IPS-15b (cell line): ENCODE results near the gene PLCB4.

Experiments
- H3K27me3 ChIP-seq: one replicate; pipeline ENCODE4 v1.6.1; 2013; ENCODE audit warnings: low read length; ENCODE audit not compliant: control insufficient read depth, insufficient read depth
- H3K36me3 ChIP-seq: one replicate; pipeline ENCODE4 v1.6.1; 2013; ENCODE audit warnings: low read length; ENCODE audit not compliant: control insufficient read depth, insufficient read depth
- H3K4me1 ChIP-seq: one replicate; pipeline ENCODE4 v1.6.1; 2013; ENCODE audit warnings: mild to moderate bottlenecking, low read length; ENCODE audit not compliant: control insufficient read depth, insufficient read depth
- H3K4me3 ChIP-seq: one replicate; pipeline ENCODE4 v1.5.1; 2013; ENCODE audit warnings: low read depth, low read length
- H3K9ac ChIP-seq: one replicate; pipeline ENCODE4 v1.6.1; 2013; ENCODE audit warnings: low read depth, mild to moderate bottlenecking, low read length
- H3K9me3 ChIP-seq: one replicate; pipeline ENCODE4 v1.6.1; 2013; ENCODE audit warnings: mild to moderate bottlenecking, low read length; ENCODE audit not compliant: control insufficient read depth, insufficient read depth

The PLCB4 gene

DNA sequence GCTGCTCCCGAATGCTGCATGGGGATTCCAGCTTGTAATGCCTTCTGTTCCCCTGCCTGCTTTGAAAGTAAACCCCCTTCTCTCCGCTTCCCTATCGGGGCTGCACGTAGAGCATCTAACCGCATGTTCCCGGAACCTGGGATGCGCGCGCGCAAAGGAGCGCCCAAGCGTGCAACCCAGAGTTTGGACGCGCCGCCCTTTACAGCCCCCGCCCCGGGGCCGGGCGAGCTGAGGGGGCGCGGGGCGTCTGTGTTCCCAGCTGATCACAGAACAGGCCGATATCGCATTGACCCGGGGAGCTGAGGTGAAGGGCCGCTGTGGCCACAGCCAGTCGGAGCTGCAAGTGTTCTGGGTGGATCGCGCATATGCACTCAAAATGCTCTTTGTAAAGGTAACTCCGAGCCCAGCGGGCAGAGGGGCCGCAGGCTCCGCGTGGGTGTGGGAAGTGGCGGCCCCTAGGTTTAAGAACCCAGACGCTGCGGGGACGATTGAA lies 446.9 kb downstream of the PLCB4 start:
- H3K27me3 ChIP-seq = peaks cover 94% of the 10 kb centered on the region
- no peaks in the 10 kb centered on the region for H3K36me3 ChIP-seq
- peaks cover 26% of the 10 kb centered on the region for H3K4me1 ChIP-seq
- H3K4me3 ChIP-seq = peak overlapping the region; percentile 66
- peak overlapping the region; percentile 29 for H3K9ac ChIP-seq
- no peaks in the 10 kb centered on the region for H3K9me3 ChIP-seq

- H3K9me3 ChIP-seq = no peaks in the 10 kb centered on the region
- H3K9ac ChIP-seq = peak overlapping the region; percentile 29
- H3K36me3 ChIP-seq = no peaks in the 10 kb centered on the region
- peak overlapping the region; percentile 66 for H3K4me3 ChIP-seq
- H3K4me1 ChIP-seq = peaks cover 31% of the 10 kb centered on the region
- H3K27me3 ChIP-seq = peaks cover 90% of the 10 kb centered on the region
Measured at GRCh38 chr20:9516234-9516871, 447.5 kb downstream of the PLCB4 start.

DNA sequence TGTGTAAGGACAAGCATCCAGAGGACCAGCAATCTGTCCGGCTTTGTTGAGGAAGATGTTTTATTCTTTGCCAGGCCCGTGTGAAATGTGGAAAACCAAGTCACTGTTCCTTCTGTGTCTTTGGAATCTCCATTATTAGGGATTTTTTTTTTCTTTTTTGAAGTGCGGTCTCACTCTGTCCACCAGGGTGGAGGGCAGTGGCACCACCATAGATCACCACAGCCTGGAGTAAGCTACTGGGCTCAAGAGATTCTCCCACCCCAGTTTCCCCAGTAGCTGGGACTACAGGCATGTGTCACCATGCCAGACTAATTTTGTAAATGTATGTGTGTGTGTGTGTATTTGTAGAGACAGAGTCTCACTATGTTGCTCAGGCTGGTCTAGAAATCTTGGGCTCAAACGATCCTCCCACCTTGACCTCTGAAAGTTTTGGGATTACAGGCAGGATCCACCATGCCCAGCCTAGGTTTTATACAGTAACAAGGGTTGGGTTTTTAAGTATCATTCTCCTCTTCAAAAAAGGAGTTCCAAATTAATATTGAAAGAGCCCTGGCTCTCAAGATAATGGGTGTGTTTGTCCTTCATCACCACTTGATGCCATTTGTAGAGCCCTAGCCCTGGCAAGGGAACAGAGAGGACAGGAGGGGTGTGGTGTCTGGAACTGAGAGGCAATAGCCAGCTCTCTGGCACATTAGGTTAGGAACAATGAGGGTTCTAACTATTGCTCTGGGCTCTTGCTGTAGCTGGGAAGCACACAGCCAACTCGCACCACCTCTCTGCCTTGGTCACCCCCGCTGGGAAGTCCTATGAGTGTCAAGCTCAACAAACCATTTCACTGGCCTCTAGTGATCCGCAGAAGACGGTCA lies 448.6 kb downstream of the PLCB4 start:
- peak overlapping the region; percentile 3 for H3K4me3 ChIP-seq
- no peaks in the 10 kb centered on the region for H3K36me3 ChIP-seq
- no peaks in the 10 kb centered on the region for H3K9me3 ChIP-seq
- H3K27me3 ChIP-seq = peaks cover 79% of the 10 kb centered on the region
- H3K4me1 ChIP-seq = peaks cover 33% of the 10 kb centered on the region
- no peak overlapping the region for H3K9ac ChIP-seq

DNA sequence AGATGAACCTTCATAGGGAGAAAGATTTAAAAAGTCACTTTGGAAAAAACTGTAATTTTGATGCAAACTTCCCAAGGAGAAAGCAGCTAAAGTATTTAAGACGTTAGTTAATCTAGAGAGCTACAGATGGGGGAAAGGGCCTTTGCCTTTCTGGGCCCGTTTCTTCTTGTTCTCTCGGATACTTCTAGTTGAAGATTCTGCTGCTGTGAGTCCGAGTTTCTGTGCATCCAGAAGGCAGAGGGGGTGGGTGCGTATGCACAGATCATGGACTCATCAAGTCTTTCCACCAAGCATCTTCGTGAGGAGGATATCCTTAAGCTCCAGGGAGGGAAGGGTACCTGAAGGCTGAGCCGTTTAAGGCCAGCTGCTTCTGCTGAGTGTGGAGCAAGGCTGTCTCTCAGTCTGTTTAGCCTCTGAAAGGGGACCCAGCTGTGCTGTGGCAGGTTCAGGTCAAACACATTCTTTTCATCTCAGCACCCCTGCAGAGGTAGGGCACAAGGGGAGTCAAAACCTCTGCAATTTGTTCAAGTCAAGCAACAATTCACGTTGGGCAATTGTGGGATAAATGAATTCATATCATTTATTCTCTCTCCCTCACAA lies 449.8 kb downstream of the PLCB4 start:
- Histone ChIP-seq H3K4me1 (peaks cover 33% of the 10 kb centered on the region), H3K9ac (no peak overlapping the region), H3K9me3 (no peaks in the 10 kb centered on the region), H3K4me3 (no peak overlapping the region), H3K27me3 (peaks cover 67% of the 10 kb centered on the region), H3K36me3 (no peaks in the 10 kb centered on the region)

DNA sequence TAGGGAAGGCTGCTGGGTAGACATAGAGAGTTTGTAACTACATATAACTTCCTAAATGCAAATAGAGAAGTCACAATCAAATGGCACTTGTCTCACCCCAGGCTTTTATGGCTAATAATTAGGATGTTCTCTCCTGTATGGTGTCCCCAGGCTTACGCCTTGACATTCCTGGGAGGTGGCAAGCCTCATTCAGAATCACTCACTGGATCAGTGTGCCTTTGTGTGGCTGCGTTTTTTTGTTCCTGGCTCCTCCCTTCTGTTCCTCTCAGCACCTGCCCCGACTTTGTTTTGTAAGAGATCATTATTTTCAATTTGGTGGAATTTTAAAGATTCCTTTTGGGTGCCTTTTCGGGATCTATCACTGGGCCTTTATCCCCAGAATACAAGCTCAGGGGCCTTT lies 451.2 kb downstream of the PLCB4 start:
- H3K27me3 ChIP-seq = peaks cover 54% of the 10 kb centered on the region
- H3K9me3 ChIP-seq = no peaks in the 10 kb centered on the region
- peaks cover 30% of the 10 kb centered on the region for H3K4me1 ChIP-seq
- H3K36me3 ChIP-seq = no peaks in the 10 kb centered on the region
- H3K9ac ChIP-seq = no peak overlapping the region
- no peak overlapping the region for H3K4me3 ChIP-seq

- Histone ChIP-seq H3K27me3 (peaks cover 18% of the 10 kb centered on the region), H3K4me1 (peaks cover 17% of the 10 kb centered on the region), H3K4me3 (no peak overlapping the region), H3K9ac (no peak overlapping the region), H3K9me3 (no peaks in the 10 kb centered on the region), H3K36me3 (no peaks in the 10 kb centered on the region)
Measured at GRCh38 chr20:9523636-9524035, 454.7 kb downstream of the PLCB4 start.
